ENCODE results near the gene CLTRN.

Gene CLTRN

GRCh38 chrX:15675490-15675921 is 10.9 kb upstream of the CLTRN start (continued):
- TF ChIP-seq BCL11A (tag by site-specific recombination; IDR thresholded peaks at IDR 0.05; ENCODE audit: low read depth) (no peak), ZNF223 (tag by site-specific recombination; IDR thresholded peaks at IDR 0.05) (no peak), KLF1 (tag by site-specific recombination; IDR thresholded peaks at IDR 0.05) (peak; percentile 99), ZNF366 (tag by site-specific recombination; conservative IDR thresholded peaks at IDR 0.05) (no peak), ZNF843 (tag by site-specific recombination; IDR thresholded peaks at IDR 0.05) (no peak), OVOL3 (tag by site-specific recombination; IDR thresholded peaks at IDR 0.05) (no peak), ZNF513 (tag by site-specific recombination; IDR thresholded peaks at IDR 0.05) (no peak), ZIC2 (tag by site-specific recombination; IDR thresholded peaks at IDR 0.05) (no peak), ZFP3 (tag by site-specific recombination; IDR thresholded peaks at IDR 0.05; ENCODE audit: low read depth) (no peak), KLF9 (tag by site-specific recombination; IDR thresholded peaks at IDR 0.05; ENCODE audit: low read depth) (peak; percentile 100), ZNF624 (tag by site-specific recombination; IDR thresholded peaks at IDR 0.05) (no peak), ZNF114 (tag by site-specific recombination; IDR thresholded peaks at IDR 0.05) (no peak), TCF7L2 (IDR thresholded peaks at IDR 0.05; ENCODE audit: borderline replicate concordance, low read depth, low read length) (no peak), IKZF3 (tag by site-specific recombination; IDR thresholded peaks at IDR 0.05) (no peak), RBAK (tag by site-specific recombination; IDR thresholded peaks at IDR 0.05) (no peak), ZNF670 (tag by site-specific recombination; IDR thresholded peaks at IDR 0.05; ENCODE audit: low read depth) (no peak), KLF10 (tag by site-specific recombination; IDR thresholded peaks at IDR 0.05) (peak; percentile 99), ZNF544 (tag by site-specific recombination; IDR thresholded peaks at IDR 0.05) (no peak), ZNF580 (tag by site-specific recombination; IDR thresholded peaks at IDR 0.05) (no peak), ZBTB48 (tag by site-specific recombination; IDR thresholded peaks at IDR 0.05) (no peak), ZNF654 (tag by site-specific recombination; IDR thresholded peaks at IDR 0.05; ENCODE audit: low read depth) (no peak), ZNF777 (tag by site-specific recombination; IDR thresholded peaks at IDR 0.05; ENCODE audit: borderline replicate concordance) (no peak), ZNF555 (tag by site-specific recombination; conservative IDR thresholded peaks at IDR 0.05) (no peak), ZNF837 (tag by site-specific recombination; IDR thresholded peaks at IDR 0.05) (no peak), SETDB1 (IDR thresholded peaks at IDR 0.05; ENCODE audit: insufficient read length, low read length) (no peak), ZNF138 (tag by site-specific recombination; IDR thresholded peaks at IDR 0.05; ENCODE audit: borderline replicate concordance) (no peak), ZNF335 (tag by site-specific recombination; conservative IDR thresholded peaks at IDR 0.05) (no peak), ZNF510 (tag by site-specific recombination; IDR thresholded peaks at IDR 0.05; ENCODE audit: insufficient replicate concordance) (no peak)
- TF ChIP-seq, protein P1, sequence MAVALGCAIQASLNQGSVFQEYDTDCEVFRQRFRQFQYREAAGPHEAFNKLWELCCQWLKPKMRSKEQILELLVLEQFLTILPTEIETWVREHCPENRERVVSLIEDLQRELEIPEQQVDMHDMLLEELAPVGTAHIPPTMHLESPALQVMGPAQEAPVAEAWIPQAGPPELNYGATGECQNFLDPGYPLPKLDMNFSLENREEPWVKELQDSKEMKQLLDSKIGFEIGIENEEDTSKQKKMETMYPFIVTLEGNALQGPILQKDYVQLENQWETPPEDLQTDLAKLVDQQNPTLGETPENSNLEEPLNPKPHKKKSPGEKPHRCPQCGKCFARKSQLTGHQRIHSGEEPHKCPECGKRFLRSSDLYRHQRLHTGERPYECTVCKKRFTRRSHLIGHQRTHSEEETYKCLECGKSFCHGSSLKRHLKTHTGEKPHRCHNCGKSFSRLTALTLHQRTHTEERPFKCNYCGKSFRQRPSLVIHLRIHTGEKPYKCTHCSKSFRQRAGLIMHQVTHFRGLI (tag by site-specific recombination; IDR thresholded peaks at IDR 0.05), result peak; percentile 63; the same call in 1 of the 2 replicates
- TF ChIP-seq, protein P2, sequence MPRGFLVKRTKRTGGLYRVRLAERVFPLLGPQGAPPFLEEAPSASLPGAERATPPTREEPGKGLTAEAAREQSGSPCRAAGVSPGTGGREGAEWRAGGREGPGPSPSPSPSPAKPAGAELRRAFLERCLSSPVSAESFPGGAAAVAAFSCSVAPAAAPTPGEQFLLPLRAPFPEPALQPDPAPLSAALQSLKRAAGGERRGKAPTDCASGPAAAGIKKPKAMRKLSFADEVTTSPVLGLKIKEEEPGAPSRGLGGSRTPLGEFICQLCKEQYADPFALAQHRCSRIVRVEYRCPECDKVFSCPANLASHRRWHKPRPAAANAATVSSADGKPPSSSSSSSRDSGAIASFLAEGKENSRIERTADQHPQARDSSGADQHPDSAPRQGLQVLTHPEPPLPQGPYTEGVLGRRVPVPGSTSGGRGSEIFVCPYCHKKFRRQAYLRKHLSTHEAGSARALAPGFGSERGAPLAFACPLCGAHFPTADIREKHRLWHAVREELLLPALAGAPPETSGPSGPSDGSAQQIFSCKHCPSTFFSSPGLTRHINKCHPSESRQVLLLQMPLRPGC (tag by site-specific recombination; IDR thresholded peaks at IDR 0.05), result no peak
